SK-N-SH treated with all-trans-retinoic acid at 6 μM for 48 hours (cell line): Measurements from ENCODE around the gene CDKN2B-AS1.

ENCODE experiments used
- ARNTL ChIP-seq: fragments of 450-650 bp; formaldehyde crosslinking; IDR thresholded peaks from 2 replicates; pipeline ENCODE4 v1.5.0; 2020; ENCODE audit warnings: low read depth, mild to moderate bottlenecking, moderate library complexity, borderline replicate concordance
- PATZ1 ChIP-seq: fragments of 250-450 bp; sonication (Bioruptor Pico); IDR thresholded peaks from 2 replicates; pipeline ENCODE4 v1.8.0; 2020; ENCODE audit warnings: mild to moderate bottlenecking, moderate library complexity, borderline replicate concordance
- PPARA ChIP-seq: fragments of 250-450 bp; sonication (Bioruptor Pico); IDR thresholded peaks from 2 replicates; pipeline ENCODE4 v1.5.0; 2020; ENCODE audit warnings: mild to moderate bottlenecking, borderline replicate concordance
- RARB ChIP-seq: fragments of 250-450 bp; sonication (Bioruptor Pico); IDR thresholded peaks from 2 replicates; pipeline ENCODE4 v1.8.0; 2021; ENCODE audit warnings: mild to moderate bottlenecking, moderate library complexity
- SNAI2 ChIP-seq: fragments of 250-450 bp; sonication (Bioruptor Pico); IDR thresholded peaks from 2 replicates; pipeline ENCODE4 v1.5.0; 2020; ENCODE audit warnings: mild to moderate bottlenecking, moderate library complexity
- ZC3H10 ChIP-seq: fragments of 250-450 bp; sonication (Bioruptor Pico); IDR thresholded peaks from 2 replicates; pipeline ENCODE4 v1.5.1; 2021; ENCODE audit warnings: mild to moderate bottlenecking, moderate library complexity
- ZFP30 ChIP-seq: fragments of 450-650 bp; formaldehyde crosslinking; IDR thresholded peaks from 2 replicates; pipeline ENCODE4 v1.5.0; 2022; ENCODE audit warnings: mild to moderate bottlenecking, moderate library complexity
- ZNF8 ChIP-seq: fragments of 450-650 bp; formaldehyde crosslinking; IDR thresholded peaks from 2 replicates; pipeline ENCODE4 v1.5.0; 2020; ENCODE audit warnings: mild to moderate bottlenecking, moderate library complexity
- TF ChIP-seq, protein P1 (sequence below): fragments of 250-450 bp; sonication (Bioruptor Pico); IDR thresholded peaks from 2 replicates; pipeline ENCODE4 v1.5.1; 2020; ENCODE audit warnings: low read depth, mild to moderate bottlenecking, moderate library complexity
- TF ChIP-seq, protein P2 (sequence below): fragments of 250-450 bp; sonication (Bioruptor Pico); IDR thresholded peaks from 2 replicates; pipeline ENCODE4 v1.5.0; 2020; ENCODE audit warnings: mild to moderate bottlenecking, moderate library complexity

- TF ChIP-seq RARB (CRISPR knock-in tag): no peak
- no peak for TF ChIP-seq ZC3H10 (CRISPR knock-in tag)
- TF ChIP-seq, protein P1, sequence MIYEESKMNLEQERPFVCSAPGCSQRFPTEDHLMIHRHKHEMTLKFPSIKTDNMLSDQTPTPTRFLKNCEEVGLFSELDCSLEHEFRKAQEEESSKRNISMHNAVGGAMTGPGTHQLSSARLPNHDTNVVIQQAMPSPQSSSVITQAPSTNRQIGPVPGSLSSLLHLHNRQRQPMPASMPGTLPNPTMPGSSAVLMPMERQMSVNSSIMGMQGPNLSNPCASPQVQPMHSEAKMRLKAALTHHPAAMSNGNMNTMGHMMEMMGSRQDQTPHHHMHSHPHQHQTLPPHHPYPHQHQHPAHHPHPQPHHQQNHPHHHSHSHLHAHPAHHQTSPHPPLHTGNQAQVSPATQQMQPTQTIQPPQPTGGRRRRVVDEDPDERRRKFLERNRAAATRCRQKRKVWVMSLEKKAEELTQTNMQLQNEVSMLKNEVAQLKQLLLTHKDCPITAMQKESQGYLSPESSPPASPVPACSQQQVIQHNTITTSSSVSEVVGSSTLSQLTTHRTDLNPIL (CRISPR knock-in tag): no peak
- no peak for TF ChIP-seq ZNF8 (CRISPR knock-in tag)
- no peak for TF ChIP-seq PATZ1 (CRISPR knock-in tag)
- TF ChIP-seq SNAI2: no peak
- no peak for TF ChIP-seq ARNTL (CRISPR knock-in tag)
- TF ChIP-seq PPARA (CRISPR knock-in tag): no peak
- TF ChIP-seq, protein P2, sequence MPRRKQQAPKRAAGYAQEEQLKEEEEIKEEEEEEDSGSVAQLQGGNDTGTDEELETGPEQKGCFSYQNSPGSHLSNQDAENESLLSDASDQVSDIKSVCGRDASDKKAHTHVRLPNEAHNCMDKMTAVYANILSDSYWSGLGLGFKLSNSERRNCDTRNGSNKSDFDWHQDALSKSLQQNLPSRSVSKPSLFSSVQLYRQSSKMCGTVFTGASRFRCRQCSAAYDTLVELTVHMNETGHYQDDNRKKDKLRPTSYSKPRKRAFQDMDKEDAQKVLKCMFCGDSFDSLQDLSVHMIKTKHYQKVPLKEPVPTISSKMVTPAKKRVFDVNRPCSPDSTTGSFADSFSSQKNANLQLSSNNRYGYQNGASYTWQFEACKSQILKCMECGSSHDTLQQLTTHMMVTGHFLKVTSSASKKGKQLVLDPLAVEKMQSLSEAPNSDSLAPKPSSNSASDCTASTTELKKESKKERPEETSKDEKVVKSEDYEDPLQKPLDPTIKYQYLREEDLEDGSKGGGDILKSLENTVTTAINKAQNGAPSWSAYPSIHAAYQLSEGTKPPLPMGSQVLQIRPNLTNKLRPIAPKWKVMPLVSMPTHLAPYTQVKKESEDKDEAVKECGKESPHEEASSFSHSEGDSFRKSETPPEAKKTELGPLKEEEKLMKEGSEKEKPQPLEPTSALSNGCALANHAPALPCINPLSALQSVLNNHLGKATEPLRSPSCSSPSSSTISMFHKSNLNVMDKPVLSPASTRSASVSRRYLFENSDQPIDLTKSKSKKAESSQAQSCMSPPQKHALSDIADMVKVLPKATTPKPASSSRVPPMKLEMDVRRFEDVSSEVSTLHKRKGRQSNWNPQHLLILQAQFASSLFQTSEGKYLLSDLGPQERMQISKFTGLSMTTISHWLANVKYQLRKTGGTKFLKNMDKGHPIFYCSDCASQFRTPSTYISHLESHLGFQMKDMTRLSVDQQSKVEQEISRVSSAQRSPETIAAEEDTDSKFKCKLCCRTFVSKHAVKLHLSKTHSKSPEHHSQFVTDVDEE: no peak
- TF ChIP-seq ZFP30 (CRISPR knock-in tag): no peak
These were observed 37.2 kb downstream of the CDKN2B-AS1 start for GRCh38 chr9:22031655-22032411.
